Prostate gland (tissue), 2 donors: ENCODE data around the gene LSAMP. TPM values are rescaled to one million over a fixed set of nuclear protein-coding genes. Genes with fewer than 3 reads are reported as not detected.

ENCODE experiments used
- DNase-seq: peaks from one replicate; pipeline ENCODE4 v3.0.0-alpha.2; 2019; ENCODE audit warnings: low spot score
- H3K27ac ChIP-seq, 2 donors: fragments of 200-600 bp; sonication (generic); 2 replicates each; pipeline ENCODE4 v1.5.1; 2017 to 2019
- H3K27me3 ChIP-seq: fragments of 200-600 bp; sonication (generic); replicated peaks from 2 replicates; pipeline ENCODE4 v1.5.1; 2019; ENCODE audit not compliant: insufficient read depth
- H3K36me3 ChIP-seq, 2 donors: fragments of 200-600 bp; sonication (generic); 1 replicate in 1 of 2; 2 replicates in 1 of 2; pipeline versions ENCODE4 v1.5.1 to v1.8.1; 2017 to 2019
- H3K4me1 ChIP-seq: fragments of 200-600 bp; sonication (generic); replicated peaks from 2 replicates; pipeline ENCODE4 v1.5.1; 2019
- H3K4me3 ChIP-seq, 2 donors: fragments of 200-600 bp; sonication (generic); 2 replicates each; pipeline ENCODE4 v1.5.1; 2017 to 2019
- H3K9me3 ChIP-seq: fragments of 200-600 bp; sonication (generic); 2 replicates; pipeline ENCODE4 v1.5.1; 2017
- POLR2A ChIP-seq: fragments of 450-650 bp; IDR thresholded peaks from one replicate; pipeline ENCODE4 v1.6.1; 2016; ENCODE audit warnings: antibody characterized with exemption, mild to moderate bottlenecking
- POLR2AphosphoS5 ChIP-seq: sonication (generic); formaldehyde crosslinking; IDR thresholded peaks from one replicate; pipeline ENCODE4 v1.6.1; 2017; ENCODE audit warnings: antibody characterized with exemption
- WGBS: methylation state at CpG from one replicate; pipeline ENCODE4 v1.1.5; 2018; 5-methylcytosine and 5-hydroxymethylcytosine counted together
- intact Hi-C: fragments of 100-400 bp; cut with DNase I; formaldehyde crosslinking; loops from one replicate; pipeline ENCODE4 v1.14.2; 2022
- total RNA-seq, 2 donors: library from RNA; depleted of rRNA; stranded (reverse); fragments of >200 nt; gene quantifications; one replicate each; pipeline ENCODE4 v1.1.0, GENCODE V29; 2016
- TF ChIP-seq, protein P1 (sequence below), 4 experiments: fragments of 200-600 bp in 2 of 4; fragments of 450-650 bp in 2 of 4; sonication (generic) in 2 of 4; IDR thresholded peaks; 1 replicate in 3 of 4; 2 replicates in 1 of 4; pipeline ENCODE4 v1.5.1; 2016 to 2019; ENCODE audit warnings: antibody characterized with exemption in 4 of 4, mild to moderate bottlenecking in 2 of 4, moderate library complexity in 2 of 4

LSAMP gene
- total RNA-seq, 2 donors from 2014 or later: 15.4 to 38.0 TPM

GRCh38 chr3:116444115-116444747 lies 1.1 kb downstream of the LSAMP start:
- 8% methylated on average over 2 of the region's 2 CpGs for WGBS

GRCh38 chr3:116443191-116443661 lies 2.1 kb downstream of the LSAMP start:
- Histone ChIP-seq H3K4me3 (peak overlapping the region; percentile 38), H3K36me3 (no peaks in the 10 kb centered on the region), H3K27me3 (no peaks in the 10 kb centered on the region), H3K27ac (peak overlapping the region in 1 of 2 donors; percentile 69), H3K4me1 (no peaks in the 10 kb centered on the region), H3K9me3 (no peaks in the 10 kb centered on the region)
- WGBS: 8% methylated on average over 4 of the region's 4 CpGs
- no peak for TF ChIP-seq POLR2AphosphoS5
- no peak for TF ChIP-seq POLR2A
- TF ChIP-seq, protein P1, sequence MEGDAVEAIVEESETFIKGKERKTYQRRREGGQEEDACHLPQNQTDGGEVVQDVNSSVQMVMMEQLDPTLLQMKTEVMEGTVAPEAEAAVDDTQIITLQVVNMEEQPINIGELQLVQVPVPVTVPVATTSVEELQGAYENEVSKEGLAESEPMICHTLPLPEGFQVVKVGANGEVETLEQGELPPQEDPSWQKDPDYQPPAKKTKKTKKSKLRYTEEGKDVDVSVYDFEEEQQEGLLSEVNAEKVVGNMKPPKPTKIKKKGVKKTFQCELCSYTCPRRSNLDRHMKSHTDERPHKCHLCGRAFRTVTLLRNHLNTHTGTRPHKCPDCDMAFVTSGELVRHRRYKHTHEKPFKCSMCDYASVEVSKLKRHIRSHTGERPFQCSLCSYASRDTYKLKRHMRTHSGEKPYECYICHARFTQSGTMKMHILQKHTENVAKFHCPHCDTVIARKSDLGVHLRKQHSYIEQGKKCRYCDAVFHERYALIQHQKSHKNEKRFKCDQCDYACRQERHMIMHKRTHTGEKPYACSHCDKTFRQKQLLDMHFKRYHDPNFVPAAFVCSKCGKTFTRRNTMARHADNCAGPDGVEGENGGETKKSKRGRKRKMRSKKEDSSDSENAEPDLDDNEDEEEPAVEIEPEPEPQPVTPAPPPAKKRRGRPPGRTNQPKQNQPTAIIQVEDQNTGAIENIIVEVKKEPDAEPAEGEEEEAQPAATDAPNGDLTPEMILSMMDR (IDR thresholded peaks at IDR 0.05): no peak
- intact Hi-C loops: no loop called here
- DNase-seq: no peak

More at GRCh38 chr3:116444115-116444747, 1.1 kb downstream of the LSAMP start:
- Histone ChIP-seq H3K27ac (peak overlapping the region in 1 of 2 donors; percentile 69), H3K36me3 (no peaks in the 10 kb centered on the region), H3K4me3 (peak overlapping the region; percentile 38), H3K27me3 (no peaks in the 10 kb centered on the region), H3K4me1 (no peaks in the 10 kb centered on the region), H3K9me3 (no peaks in the 10 kb centered on the region)
- TF ChIP-seq, protein P1 (IDR thresholded peaks at IDR 0.05): no peak
- TF ChIP-seq POLR2AphosphoS5: no peak
- no peak for TF ChIP-seq POLR2A
- intact Hi-C loops: no loop called here
- DNase-seq: no peak

DNA sequence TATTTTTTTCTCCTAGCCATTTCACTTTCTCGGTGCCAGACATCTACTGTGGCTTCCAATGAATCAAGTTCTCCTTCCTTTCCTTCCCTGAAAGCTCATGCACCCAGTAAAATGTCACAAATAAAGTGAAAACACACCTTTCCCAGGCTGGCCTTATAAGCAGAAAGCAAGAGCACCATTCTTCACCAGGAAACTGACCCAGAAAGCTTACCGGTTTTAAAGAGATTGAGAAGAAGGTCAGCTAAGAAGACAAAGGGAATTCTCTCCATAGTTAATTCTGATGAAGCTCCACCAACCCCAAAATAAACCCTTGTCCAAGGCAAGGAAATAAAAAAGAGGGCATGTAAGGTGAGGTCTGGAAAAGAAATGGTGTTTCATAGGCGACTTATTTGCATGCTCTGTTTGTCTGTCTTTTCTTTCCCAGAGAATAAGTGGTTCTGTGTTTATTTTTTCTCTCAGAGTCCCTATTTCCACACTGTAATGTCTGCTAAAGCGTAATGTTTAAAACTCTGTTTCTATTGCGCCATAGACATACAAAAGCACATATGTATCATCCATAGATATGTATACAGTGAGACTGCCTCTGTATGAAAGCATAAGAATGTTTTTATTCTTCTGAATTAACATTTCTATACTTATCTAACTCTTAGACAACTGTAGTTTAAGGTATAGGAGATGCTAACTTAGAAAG lies 2.8 kb downstream of the LSAMP start:
- intact Hi-C loops: no loop called here

DNA sequence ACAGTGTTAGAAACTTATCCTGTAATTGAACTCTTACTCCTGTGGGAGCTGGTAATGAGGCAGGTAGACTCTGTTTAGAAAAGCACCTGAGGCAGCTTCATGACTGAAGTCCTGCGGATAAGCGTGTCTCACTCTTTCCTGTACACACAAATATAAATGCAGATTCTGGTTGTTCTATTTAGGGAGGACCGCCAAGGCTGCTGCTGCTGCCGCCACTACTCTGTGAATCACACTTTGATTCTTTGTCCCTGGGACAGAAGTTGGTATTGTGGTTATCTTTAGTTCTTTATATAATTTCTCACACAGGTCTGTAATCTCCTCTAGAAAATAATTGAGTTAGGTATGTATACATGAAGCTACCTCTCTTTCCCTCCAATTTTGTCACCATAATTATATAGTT lies 3.6 kb downstream of the LSAMP start:
- H3K4me3 ChIP-seq: peak overlapping the region in 1 of 2 donors; percentile 38
- H3K27ac ChIP-seq: no peak overlapping the region
- no peaks in the 10 kb centered on the region for H3K36me3 ChIP-seq
- H3K27me3 ChIP-seq: no peaks in the 10 kb centered on the region
- H3K4me1 ChIP-seq: no peaks in the 10 kb centered on the region
- TF ChIP-seq, protein P1 (IDR thresholded peaks at IDR 0.05): no peak
- TF ChIP-seq POLR2A: no peak
- no peak for TF ChIP-seq POLR2AphosphoS5
- no peaks in the 10 kb centered on the region for H3K9me3 ChIP-seq
- WGBS: 82% methylated on average over 4 of the region's 4 CpGs
- intact Hi-C loops: no loop called here
- no peak for DNase-seq

More for the DNA sequence above, 2.8 kb downstream of the LSAMP start:
- no peak for TF ChIP-seq POLR2AphosphoS5
- TF ChIP-seq, protein P1 (IDR thresholded peaks at IDR 0.05): no peak
- no peak for TF ChIP-seq POLR2A
- H3K4me1 ChIP-seq: no peaks in the 10 kb centered on the region
- no peaks in the 10 kb centered on the region for H3K27me3 ChIP-seq
- WGBS: 38% methylated on average over 5 of the region's 5 CpGs
- H3K9me3 ChIP-seq: no peaks in the 10 kb centered on the region
- DNase-seq: no peak
- peak overlapping the region in 1 of 2 donors; percentile 12 for H3K27ac ChIP-seq
- peak overlapping the region; percentile 38 for H3K4me3 ChIP-seq
- H3K36me3 ChIP-seq: no peaks in the 10 kb centered on the region
